NCI-H69 (cell line): ENCODE results near the gene PTBP3.

Experiments used
- DNase-seq: peaks from one replicate; lab custom pipeline; 2025; lab: John Stamatoyannopoulos, UW

Gene PTBP3

GRCh38 chr9:112169368-112169767, 164.1 kb downstream of the PTBP3 start:
- no peak for DNase-seq

GRCh38 chr9:112168197-112168596, 165.2 kb downstream of the PTBP3 start:
- no peak for DNase-seq
